HepG2 (cell line): Measurements from ENCODE around the gene UCP2. TPM values are rescaled to one million over a fixed set of nuclear protein-coding genes. Genes with fewer than 3 reads are reported as not detected.

Source experiments
- ARNTL ChIP-seq: sonication (generic); formaldehyde crosslinking; IDR thresholded peaks from 2 replicates; pipeline ENCODE4 v1.4.0; 2020; ENCODE audit warnings: mild to moderate bottlenecking, missing genetic modification reagents
- ATRX ChIP-seq: sonication (generic); formaldehyde crosslinking; IDR thresholded peaks from 2 replicates; pipeline ENCODE4 v1.4.0; 2020; ENCODE audit warnings: missing genetic modification reagents, borderline replicate concordance
- CHD2 ChIP-seq: IDR thresholded peaks from 2 replicates; pipeline ENCODE4 v1.6.1; 2011; ENCODE audit warnings: low read depth, low read length, improper control_type of control experiment
- DNMT3B ChIP-seq: conservative IDR thresholded peaks from 2 replicates; pipeline ENCODE4 v1.6.1; 2016; ENCODE audit warnings: missing biosample characterization, control low read depth
- ETV6 ChIP-seq: sonication (generic); formaldehyde crosslinking; conservative IDR thresholded peaks from 2 replicates; pipeline ENCODE4 v1.4.0; 2020; ENCODE audit warnings: missing genetic modification reagents
- FOXK2 ChIP-seq: fragments of 450-650 bp; IDR thresholded peaks from 2 replicates; pipeline ENCODE4 v1.6.1; 2016
- ISL2 ChIP-seq: sonication (generic); formaldehyde crosslinking; IDR thresholded peaks from 2 replicates; pipeline ENCODE4 v1.5.0; 2020; ENCODE audit warnings: missing genetic modification reagents
- KLF12 ChIP-seq: sonication (generic); formaldehyde crosslinking; IDR thresholded peaks from 2 replicates; pipeline ENCODE4 v1.4.0; 2020; ENCODE audit warnings: missing genetic modification reagents, borderline replicate concordance
- MIER3 ChIP-seq: IDR thresholded peaks from 2 replicates; pipeline ENCODE4 v1.6.1; 2016; ENCODE audit warnings: missing compliant biosample characterization, borderline replicate concordance
- NCOA5 ChIP-seq: sonication (generic); formaldehyde crosslinking; IDR thresholded peaks from 2 replicates; pipeline ENCODE4 v1.4.0; 2020; ENCODE audit warnings: missing genetic modification reagents
- NONO ChIP-seq, 2 experiments: fragments of 450-650 bp in 1 of 2; sonication (generic) in 1 of 2; formaldehyde crosslinking in 1 of 2; IDR thresholded peaks in 1 of 2; conservative IDR thresholded peaks in 1 of 2; 2 replicates each; pipeline versions ENCODE4 v1.6.1 to v1.8.0; 2017 to 2022; ENCODE audit warnings: mild to moderate bottlenecking in 1 of 2, missing genetic modification reagents in 1 of 2, moderate library complexity in 1 of 2
- YEATS4 ChIP-seq: sonication (generic); formaldehyde crosslinking; IDR thresholded peaks from 2 replicates; pipeline ENCODE4 v1.4.0; 2020; ENCODE audit warnings: missing genetic modification reagents, borderline replicate concordance
- ZC3H13 ChIP-seq: sonication (generic); formaldehyde crosslinking; IDR thresholded peaks from 2 replicates; pipeline ENCODE4 v1.8.1; 2023; ENCODE audit warnings: mild to moderate bottlenecking, missing genetic modification reagents, moderate library complexity
- ZKSCAN5 ChIP-seq: sonication (generic); formaldehyde crosslinking; IDR thresholded peaks from 2 replicates; pipeline ENCODE4 v1.5.1; 2020; ENCODE audit warnings: mild to moderate bottlenecking, missing genetic modification reagents
- ZNF232 ChIP-seq: sonication (generic); formaldehyde crosslinking; IDR thresholded peaks from 2 replicates; pipeline ENCODE4 v1.4.0; 2020; ENCODE audit warnings: missing genetic modification reagents, borderline replicate concordance
- ZNF761 ChIP-seq: sonication (generic); formaldehyde crosslinking; conservative IDR thresholded peaks from 2 replicates; pipeline ENCODE4 v1.4.0; 2020; ENCODE audit warnings: mild to moderate bottlenecking, missing genetic modification reagents
- polyA plus RNA-seq, 8 experiments: library from polyadenylated mRNA; depleted of rRNA in 3 of 8; stranded (reverse) in 7 of 8; unstranded in 1 of 8; fragments of >200 nt; fragmentation: Illumina TruSeq in 4 of 8; extraction: Trizol in 4 of 8; gene quantifications; 2 replicates each; pipeline versions ENCODE4 v1.2.1 to v1.2.3, GENCODE V29; 2011 to 2016; ENCODE audit warnings: low read depth in 4 of 8, missing spikeins in 1 of 8, mixed read lengths in 1 of 8; ENCODE audit not compliant: insufficient read depth in 1 of 8
- total RNA-seq, 5 experiments: library from RNA; depleted of rRNA; stranded (reverse); fragments of >200 nt; fragmentation: Illumina TruSeq; extraction: Trizol; gene quantifications; 2 replicates each; pipeline ENCODE4 v1.2.3, GENCODE V29; 2016; ENCODE audit warnings: low read depth in 1 of 5
- TF ChIP-seq, protein P1 (sequence below): sonication (generic); formaldehyde crosslinking; IDR thresholded peaks from 2 replicates; pipeline ENCODE4 v1.4.0; 2020; ENCODE audit warnings: missing genetic modification reagents
- TF ChIP-seq, protein P2 (sequence below), 2 experiments: IDR thresholded peaks; 2 replicates each; pipeline ENCODE4 v1.6.1; 2011 to 2012; ENCODE audit warnings: low read length in 2 of 2, borderline replicate concordance in 1 of 2, low read depth in 1 of 2, mild to moderate bottlenecking in 1 of 2, moderate library complexity in 1 of 2
- TF ChIP-seq, protein P3 (sequence below): IDR thresholded peaks from 2 replicates; pipeline ENCODE4 v1.6.1; 2016; ENCODE audit warnings: missing compliant biosample characterization, missing genetic modification reagents, borderline replicate concordance
- TF ChIP-seq, protein P4 (sequence below): sonication (generic); formaldehyde crosslinking; conservative IDR thresholded peaks from 2 replicates; pipeline ENCODE4 v1.4.0; 2020; ENCODE audit warnings: missing genetic modification reagents

Gene UCP2
- total and polyA plus RNA-seq, 2 of the 13 experiments (the other 11 are each of a cell fraction or from before 2014, with no cell fraction given): 2.7 to 3.2 TPM

DNA sequence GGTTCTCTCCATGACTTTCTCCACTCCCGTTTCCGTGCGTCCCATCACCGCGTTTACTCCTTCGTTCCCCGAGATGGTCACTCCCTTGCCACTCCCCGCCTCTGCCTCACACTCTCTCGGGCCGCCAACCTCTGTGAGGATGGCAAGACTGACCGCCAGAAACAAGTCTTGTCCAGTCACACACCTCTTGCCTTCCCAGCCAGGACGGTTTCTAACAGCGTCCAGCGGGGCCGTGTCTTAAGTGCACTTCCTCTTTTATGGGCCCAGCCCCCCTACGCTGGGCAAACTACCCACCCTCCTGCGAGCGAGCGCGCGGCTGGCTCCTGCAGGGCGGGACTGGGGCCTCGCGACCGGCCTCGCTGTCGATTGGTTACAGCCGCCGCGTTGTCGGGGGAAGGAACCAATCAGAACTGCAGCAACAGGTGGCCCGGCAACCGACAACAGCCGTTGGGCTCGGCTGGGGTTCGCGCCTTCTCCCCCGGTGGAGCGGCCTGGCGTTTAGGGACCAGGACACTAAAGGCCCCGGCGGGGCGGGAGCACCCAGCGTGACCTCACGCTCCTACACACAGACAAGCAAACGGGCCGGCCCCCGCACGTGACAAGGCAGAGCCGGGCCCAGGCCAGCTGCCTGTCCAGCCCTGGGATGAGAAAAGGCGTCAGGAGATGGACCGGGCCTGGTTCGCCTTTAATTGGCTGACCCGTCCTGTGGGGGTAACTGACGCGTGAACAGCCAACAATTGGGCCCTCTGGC lies 522 bp upstream of the UCP2 start (continued):
- TF ChIP-seq ISL2 (CRISPR knock-in tag) (peak; percentile 60; the same call in 1 of the 2 replicates), KLF12 (peak; percentile 91), ARNTL (CRISPR knock-in tag) (peak; percentile 95), ZNF761 (CRISPR knock-in tag) (peak; percentile 92; the same call in 1 of the 2 replicates), ETV6 (CRISPR knock-in tag) (no peak; the same call in 1 of the 2 replicates), DNMT3B (CRISPR knock-in tag) (no peak), ATRX (CRISPR knock-in tag) (no peak), YEATS4 (peak; percentile 96), ZKSCAN5 (CRISPR knock-in tag) (no peak), FOXK2 (no peak), ZC3H13 (CRISPR knock-in tag) (peak; percentile 79; the same call in 1 of the 2 replicates), CHD2 (no peak), MIER3 (CRISPR knock-in tag) (no peak), NONO (IDR thresholded peaks at IDR 0.05) (no peak), NONO (CRISPR knock-in tag; conservative IDR thresholded peaks at IDR 0.05) (peak; percentile 21; the same call in 1 of the 2 replicates), ZNF232 (CRISPR knock-in tag) (peak; percentile 88), NCOA5 (CRISPR knock-in tag) (no peak)
- TF ChIP-seq, protein P1, sequence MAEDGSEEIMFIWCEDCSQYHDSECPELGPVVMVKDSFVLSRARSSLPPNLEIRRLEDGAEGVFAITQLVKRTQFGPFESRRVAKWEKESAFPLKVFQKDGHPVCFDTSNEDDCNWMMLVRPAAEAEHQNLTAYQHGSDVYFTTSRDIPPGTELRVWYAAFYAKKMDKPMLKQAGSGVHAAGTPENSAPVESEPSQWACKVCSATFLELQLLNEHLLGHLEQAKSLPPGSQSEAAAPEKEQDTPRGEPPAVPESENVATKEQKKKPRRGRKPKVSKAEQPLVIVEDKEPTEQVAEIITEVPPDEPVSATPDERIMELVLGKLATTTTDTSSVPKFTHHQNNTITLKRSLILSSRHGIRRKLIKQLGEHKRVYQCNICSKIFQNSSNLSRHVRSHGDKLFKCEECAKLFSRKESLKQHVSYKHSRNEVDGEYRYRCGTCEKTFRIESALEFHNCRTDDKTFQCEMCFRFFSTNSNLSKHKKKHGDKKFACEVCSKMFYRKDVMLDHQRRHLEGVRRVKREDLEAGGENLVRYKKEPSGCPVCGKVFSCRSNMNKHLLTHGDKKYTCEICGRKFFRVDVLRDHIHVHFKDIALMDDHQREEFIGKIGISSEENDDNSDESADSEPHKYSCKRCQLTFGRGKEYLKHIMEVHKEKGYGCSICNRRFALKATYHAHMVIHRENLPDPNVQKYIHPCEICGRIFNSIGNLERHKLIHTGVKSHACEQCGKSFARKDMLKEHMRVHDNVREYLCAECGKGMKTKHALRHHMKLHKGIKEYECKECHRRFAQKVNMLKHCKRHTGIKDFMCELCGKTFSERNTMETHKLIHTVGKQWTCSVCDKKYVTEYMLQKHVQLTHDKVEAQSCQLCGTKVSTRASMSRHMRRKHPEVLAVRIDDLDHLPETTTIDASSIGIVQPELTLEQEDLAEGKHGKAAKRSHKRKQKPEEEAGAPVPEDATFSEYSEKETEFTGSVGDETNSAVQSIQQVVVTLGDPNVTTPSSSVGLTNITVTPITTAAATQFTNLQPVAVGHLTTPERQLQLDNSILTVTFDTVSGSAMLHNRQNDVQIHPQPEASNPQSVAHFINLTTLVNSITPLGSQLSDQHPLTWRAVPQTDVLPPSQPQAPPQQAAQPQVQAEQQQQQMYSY: peak; percentile 69
- TF ChIP-seq, protein P2, sequence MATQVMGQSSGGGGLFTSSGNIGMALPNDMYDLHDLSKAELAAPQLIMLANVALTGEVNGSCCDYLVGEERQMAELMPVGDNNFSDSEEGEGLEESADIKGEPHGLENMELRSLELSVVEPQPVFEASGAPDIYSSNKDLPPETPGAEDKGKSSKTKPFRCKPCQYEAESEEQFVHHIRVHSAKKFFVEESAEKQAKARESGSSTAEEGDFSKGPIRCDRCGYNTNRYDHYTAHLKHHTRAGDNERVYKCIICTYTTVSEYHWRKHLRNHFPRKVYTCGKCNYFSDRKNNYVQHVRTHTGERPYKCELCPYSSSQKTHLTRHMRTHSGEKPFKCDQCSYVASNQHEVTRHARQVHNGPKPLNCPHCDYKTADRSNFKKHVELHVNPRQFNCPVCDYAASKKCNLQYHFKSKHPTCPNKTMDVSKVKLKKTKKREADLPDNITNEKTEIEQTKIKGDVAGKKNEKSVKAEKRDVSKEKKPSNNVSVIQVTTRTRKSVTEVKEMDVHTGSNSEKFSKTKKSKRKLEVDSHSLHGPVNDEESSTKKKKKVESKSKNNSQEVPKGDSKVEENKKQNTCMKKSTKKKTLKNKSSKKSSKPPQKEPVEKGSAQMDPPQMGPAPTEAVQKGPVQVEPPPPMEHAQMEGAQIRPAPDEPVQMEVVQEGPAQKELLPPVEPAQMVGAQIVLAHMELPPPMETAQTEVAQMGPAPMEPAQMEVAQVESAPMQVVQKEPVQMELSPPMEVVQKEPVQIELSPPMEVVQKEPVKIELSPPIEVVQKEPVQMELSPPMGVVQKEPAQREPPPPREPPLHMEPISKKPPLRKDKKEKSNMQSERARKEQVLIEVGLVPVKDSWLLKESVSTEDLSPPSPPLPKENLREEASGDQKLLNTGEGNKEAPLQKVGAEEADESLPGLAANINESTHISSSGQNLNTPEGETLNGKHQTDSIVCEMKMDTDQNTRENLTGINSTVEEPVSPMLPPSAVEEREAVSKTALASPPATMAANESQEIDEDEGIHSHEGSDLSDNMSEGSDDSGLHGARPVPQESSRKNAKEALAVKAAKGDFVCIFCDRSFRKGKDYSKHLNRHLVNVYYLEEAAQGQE (IDR thresholded peaks at IDR 0.05; ENCODE audit: borderline replicate concordance in 1 of 2, low read depth in 1 of 2, low read length in 2 of 2): no peak
- TF ChIP-seq, protein P3, sequence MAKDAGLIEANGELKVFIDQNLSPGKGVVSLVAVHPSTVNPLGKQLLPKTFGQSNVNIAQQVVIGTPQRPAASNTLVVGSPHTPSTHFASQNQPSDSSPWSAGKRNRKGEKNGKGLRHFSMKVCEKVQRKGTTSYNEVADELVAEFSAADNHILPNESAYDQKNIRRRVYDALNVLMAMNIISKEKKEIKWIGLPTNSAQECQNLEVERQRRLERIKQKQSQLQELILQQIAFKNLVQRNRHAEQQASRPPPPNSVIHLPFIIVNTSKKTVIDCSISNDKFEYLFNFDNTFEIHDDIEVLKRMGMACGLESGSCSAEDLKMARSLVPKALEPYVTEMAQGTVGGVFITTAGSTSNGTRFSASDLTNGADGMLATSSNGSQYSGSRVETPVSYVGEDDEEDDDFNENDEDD (CRISPR knock-in tag): peak; percentile 96
- TF ChIP-seq, protein P4, sequence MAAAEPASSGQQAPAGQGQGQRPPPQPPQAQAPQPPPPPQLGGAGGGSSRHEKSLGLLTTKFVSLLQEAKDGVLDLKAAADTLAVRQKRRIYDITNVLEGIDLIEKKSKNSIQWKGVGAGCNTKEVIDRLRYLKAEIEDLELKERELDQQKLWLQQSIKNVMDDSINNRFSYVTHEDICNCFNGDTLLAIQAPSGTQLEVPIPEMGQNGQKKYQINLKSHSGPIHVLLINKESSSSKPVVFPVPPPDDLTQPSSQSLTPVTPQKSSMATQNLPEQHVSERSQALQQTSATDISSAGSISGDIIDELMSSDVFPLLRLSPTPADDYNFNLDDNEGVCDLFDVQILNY (CRISPR knock-in tag): peak; percentile 77; the same call in 1 of the 2 replicates
